Ovary (tissue), 3 donors: ENCODE data around the gene TNP2.

Experiments
- EP300 ChIP-seq: sonication (generic); formaldehyde crosslinking; IDR thresholded peaks from one replicate; pipeline ENCODE4 v1.6.1; 2017; ENCODE audit warnings: antibody characterized with exemption
- POLR2A ChIP-seq: fragments of 450-650 bp; IDR thresholded peaks from one replicate; pipeline ENCODE4 v1.6.1; 2017; ENCODE audit warnings: antibody characterized with exemption, mild to moderate bottlenecking, moderate library complexity
- TF ChIP-seq, protein P1 (sequence below), 3 donors: fragments of 450-650 bp in 2 of 3; fragments of 200-600 bp in 1 of 3; IDR thresholded peaks; one replicate each; pipeline versions ENCODE4 v1.5.1 to v1.8.0; 2016 to 2022; ENCODE audit warnings: antibody characterized with exemption in 3 of 3, mild to moderate bottlenecking in 1 of 3
- donor health status: DM: no; HTN: no; CAD: no.

DNA sequence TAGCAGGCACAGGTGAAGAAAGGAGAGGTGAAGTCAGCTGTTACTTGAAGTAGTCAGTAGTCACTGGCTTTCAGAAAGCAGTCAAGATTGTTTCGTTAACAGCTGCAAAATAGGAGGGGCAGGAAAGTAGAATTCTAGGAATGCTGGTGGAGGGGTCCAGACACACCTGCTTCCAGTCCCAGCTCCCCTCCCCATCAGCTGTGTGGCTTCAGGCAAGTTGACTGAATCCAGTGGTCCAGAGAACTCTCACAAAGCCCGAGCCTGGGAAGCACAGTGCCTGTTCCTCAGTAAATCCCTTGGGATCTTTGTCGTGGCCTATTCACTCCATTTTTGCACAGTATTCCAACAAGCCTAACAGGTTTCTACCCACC lies 8.5 kb downstream of the TNP2 start:
- TF ChIP-seq, protein P1, sequence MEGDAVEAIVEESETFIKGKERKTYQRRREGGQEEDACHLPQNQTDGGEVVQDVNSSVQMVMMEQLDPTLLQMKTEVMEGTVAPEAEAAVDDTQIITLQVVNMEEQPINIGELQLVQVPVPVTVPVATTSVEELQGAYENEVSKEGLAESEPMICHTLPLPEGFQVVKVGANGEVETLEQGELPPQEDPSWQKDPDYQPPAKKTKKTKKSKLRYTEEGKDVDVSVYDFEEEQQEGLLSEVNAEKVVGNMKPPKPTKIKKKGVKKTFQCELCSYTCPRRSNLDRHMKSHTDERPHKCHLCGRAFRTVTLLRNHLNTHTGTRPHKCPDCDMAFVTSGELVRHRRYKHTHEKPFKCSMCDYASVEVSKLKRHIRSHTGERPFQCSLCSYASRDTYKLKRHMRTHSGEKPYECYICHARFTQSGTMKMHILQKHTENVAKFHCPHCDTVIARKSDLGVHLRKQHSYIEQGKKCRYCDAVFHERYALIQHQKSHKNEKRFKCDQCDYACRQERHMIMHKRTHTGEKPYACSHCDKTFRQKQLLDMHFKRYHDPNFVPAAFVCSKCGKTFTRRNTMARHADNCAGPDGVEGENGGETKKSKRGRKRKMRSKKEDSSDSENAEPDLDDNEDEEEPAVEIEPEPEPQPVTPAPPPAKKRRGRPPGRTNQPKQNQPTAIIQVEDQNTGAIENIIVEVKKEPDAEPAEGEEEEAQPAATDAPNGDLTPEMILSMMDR (IDR thresholded peaks at IDR 0.05): no peak
- TF ChIP-seq EP300 (no peak), POLR2A (no peak)
